Loucy (cell line): Measurements from ENCODE around the gene PHYKPL.

Experiments
- H2AFZ ChIP-seq: fragments of 200-600 bp; sonication (generic); 2 replicates; pipeline ENCODE4 v1.6.0; 2016; ENCODE audit warnings: antibody characterized with exemption, mild to moderate bottlenecking, low read length, moderate library complexity
- H3F3A ChIP-seq: fragments of 200-600 bp; 2 replicates; pipeline ENCODE4 v1.6.0; 2016; ENCODE audit warnings: antibody characterized with exemption, low read depth, mild to moderate bottlenecking
- H3K27me3 ChIP-seq: fragments of 200-600 bp; sonication (generic); 2 replicates; pipeline ENCODE4 v1.6.1; 2014; ENCODE audit warnings: low read length, mild to moderate bottlenecking; ENCODE audit not compliant: insufficient read depth, poor library complexity, severe bottlenecking
- H3K36me3 ChIP-seq: fragments of 200-600 bp; sonication (generic); 2 replicates; pipeline ENCODE4 v1.6.1; 2016; ENCODE audit warnings: low read length; ENCODE audit not compliant: insufficient read depth
- H3K4me1 ChIP-seq: fragments of 200-600 bp; sonication (generic); 2 replicates; pipeline ENCODE4 v1.5.1; 2014; ENCODE audit warnings: low read length, mild to moderate bottlenecking; ENCODE audit not compliant: insufficient read depth, poor library complexity, severe bottlenecking
- H3K4me2 ChIP-seq: fragments of 200-600 bp; sonication (generic); 2 replicates; pipeline ENCODE4 v1.6.0; 2014; ENCODE audit warnings: antibody characterized with exemption, low read length, low read depth, mild to moderate bottlenecking; ENCODE audit not compliant: poor library complexity, severe bottlenecking
- H3K4me3 ChIP-seq: fragments of 200-600 bp; sonication (generic); 2 replicates; pipeline ENCODE4 v1.5.1; 2014; ENCODE audit warnings: low read length, mild to moderate bottlenecking, mixed read lengths; ENCODE audit not compliant: poor library complexity, severe bottlenecking
- H3K79me2 ChIP-seq: fragments of 200-600 bp; sonication (generic); 2 replicates; pipeline ENCODE4 v1.6.1; 2014; ENCODE audit warnings: low read length; ENCODE audit not compliant: insufficient read depth
- H3K9ac ChIP-seq: fragments of 200-600 bp; sonication (generic); 2 replicates; pipeline ENCODE4 v1.6.0; 2014; ENCODE audit warnings: mild to moderate bottlenecking, low read depth, low read length, moderate library complexity; ENCODE audit not compliant: poor library complexity, severe bottlenecking
- H3K9me2 ChIP-seq: fragments of 200-600 bp; sonication (generic); replicated peaks from 2 replicates; pipeline ENCODE4 v1.6.1; 2016; ENCODE audit warnings: low read depth, low read length, mixed read lengths
- H3K9me3 ChIP-seq: fragments of 200-600 bp; sonication (generic); 2 replicates; pipeline ENCODE4 v1.6.1; 2014; ENCODE audit warnings: mild to moderate bottlenecking, antibody characterized with exemption, low read length, low read depth; ENCODE audit not compliant: insufficient read depth
- H4K20me1 ChIP-seq: fragments of 200-600 bp; sonication (generic); 2 replicates; pipeline ENCODE4 v1.6.0; 2014; ENCODE audit warnings: antibody characterized with exemption, low read length, mild to moderate bottlenecking; ENCODE audit not compliant: insufficient read depth, poor library complexity, severe bottlenecking
- CTCF ChIP-seq: fragments of 200-600 bp; sonication (generic); conservative IDR thresholded peaks from 2 replicates; pipeline ENCODE4 v1.5.1; 2014; ENCODE audit warnings: mild to moderate bottlenecking, antibody characterized with exemption, low read length
- EZH2phosphoT487 ChIP-seq: fragments of 200-600 bp; IDR thresholded peaks from 2 replicates; pipeline ENCODE4 v1.6.1; 2018; ENCODE audit warnings: antibody characterized with exemption, mild to moderate bottlenecking, moderate library complexity, borderline replicate concordance

Gene PHYKPL

GRCh38 chr5:178246624-178247279, 14.2 kb upstream of the PHYKPL start:
- Histone ChIP-seq H3K4me2 (no peak overlapping the region), H3F3A (no peaks in the 10 kb centered on the region), H4K20me1 (no peaks in the 10 kb centered on the region), H3K4me3 (no peak overlapping the region), H3K9ac (no peak overlapping the region), H3K4me1 (no peaks in the 10 kb centered on the region), H3K9me2 (no peaks in the 10 kb centered on the region), H2AFZ (no peak overlapping the region), H3K79me2 (no peaks in the 10 kb centered on the region), H3K27me3 (no peaks in the 10 kb centered on the region), H3K36me3 (no peaks in the 10 kb centered on the region), H3K9me3 (no peaks in the 10 kb centered on the region)
- TF ChIP-seq EZH2phosphoT487 (no peak), CTCF (no peak)

DNA sequence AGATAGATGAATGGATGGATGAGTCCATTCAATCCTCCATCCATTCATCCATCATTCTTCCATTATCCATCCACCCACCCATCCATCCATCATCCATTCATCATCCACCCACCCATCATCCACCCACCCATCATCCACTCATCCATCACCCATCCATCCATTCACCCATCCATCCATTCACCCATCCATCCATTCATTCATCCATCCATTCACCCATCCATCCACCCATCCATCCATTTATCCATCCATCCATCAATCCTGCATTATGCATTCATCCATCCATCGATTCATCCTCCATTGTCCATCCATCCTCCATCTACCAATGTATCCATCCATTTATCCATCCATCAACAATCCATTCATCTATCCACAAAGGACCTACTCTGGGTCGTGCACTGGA, 12.8 kb upstream of the PHYKPL start:
- no peak overlapping the region for H3K9ac ChIP-seq
- H3K4me2 ChIP-seq: no peak overlapping the region
- H3K4me1 ChIP-seq: no peaks in the 10 kb centered on the region
- no peaks in the 10 kb centered on the region for H3F3A ChIP-seq
- H2AFZ ChIP-seq: no peak overlapping the region
- no peaks in the 10 kb centered on the region for H4K20me1 ChIP-seq
- H3K36me3 ChIP-seq: no peaks in the 10 kb centered on the region
- TF ChIP-seq EZH2phosphoT487 (no peak), CTCF (no peak)
- no peaks in the 10 kb centered on the region for H3K9me2 ChIP-seq
- no peaks in the 10 kb centered on the region for H3K79me2 ChIP-seq
- H3K27me3 ChIP-seq: no peaks in the 10 kb centered on the region
- H3K4me3 ChIP-seq: no peak overlapping the region
- no peaks in the 10 kb centered on the region for H3K9me3 ChIP-seq

DNA sequence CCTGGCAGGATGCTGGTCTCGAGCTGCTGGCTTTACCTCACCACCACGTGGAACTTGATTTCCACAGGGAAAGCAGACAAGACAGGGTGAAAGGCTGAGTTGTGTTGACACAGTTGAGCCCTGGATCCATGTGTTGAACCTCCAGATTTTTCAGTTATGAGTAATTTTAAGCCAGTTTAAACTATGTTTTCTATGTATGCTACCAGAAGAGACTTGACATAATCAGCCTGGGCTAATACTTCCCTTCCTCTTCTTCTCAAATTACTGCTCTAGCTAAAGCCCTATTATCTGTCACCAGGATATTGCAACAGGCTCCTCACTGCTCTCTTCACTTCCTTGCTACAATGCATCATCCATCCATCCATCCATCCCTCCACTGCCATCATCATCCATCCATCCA, 12.0 kb upstream of the PHYKPL start:
- no peaks in the 10 kb centered on the region for H3K4me1 ChIP-seq
- H3K79me2 ChIP-seq: no peaks in the 10 kb centered on the region
- H3K4me3 ChIP-seq: no peak overlapping the region
- H3K9me2 ChIP-seq: no peaks in the 10 kb centered on the region
- no peak overlapping the region for H3K4me2 ChIP-seq
- no peak overlapping the region for H3K9ac ChIP-seq
- no peaks in the 10 kb centered on the region for H4K20me1 ChIP-seq
- TF ChIP-seq CTCF (no peak), EZH2phosphoT487 (no peak)
- H3K9me3 ChIP-seq: no peaks in the 10 kb centered on the region
- H2AFZ ChIP-seq: no peak overlapping the region
- H3F3A ChIP-seq: no peaks in the 10 kb centered on the region
- no peaks in the 10 kb centered on the region for H3K27me3 ChIP-seq
- H3K36me3 ChIP-seq: no peaks in the 10 kb centered on the region
